HK-2 (cell line): ENCODE data around the gene KCNMB2.
"Not testable (repeated sequence)": the region's sequence is repeated elsewhere in the genome, so short reads cannot be mapped to it uniquely, and the experiment has no call there.

ENCODE experiments used
- DNase-seq: peaks from one replicate; pipeline ENCODE4 v3.0.0-alpha.2; 2018; ENCODE audit not compliant: unreplicated experiment

Gene KCNMB2

GRCh38 chr3:178519701-178520100 is 16.5 kb upstream of the KCNMB2 start:
- DNase-seq, result no peak

DNA sequence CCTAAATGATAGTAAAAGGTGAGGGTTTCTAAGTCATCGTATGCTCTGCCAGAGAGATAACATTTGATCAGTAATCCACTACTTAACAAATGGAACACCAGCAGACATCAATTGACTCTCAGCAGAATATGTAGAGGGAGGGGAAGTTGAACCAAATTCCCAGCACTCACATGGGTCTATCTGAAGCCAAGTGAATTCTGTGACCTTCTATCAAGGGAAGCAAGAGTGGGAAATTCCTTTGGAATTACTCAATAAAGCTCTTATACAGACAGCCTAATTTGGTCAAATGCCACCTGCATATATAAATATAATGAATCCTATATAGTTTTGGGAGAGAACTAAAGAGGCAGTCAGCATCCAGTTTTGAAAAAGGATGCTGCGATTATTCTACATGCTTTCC is 15.8 kb upstream of the KCNMB2 start:
- DNase-seq, result no peak

DNA sequence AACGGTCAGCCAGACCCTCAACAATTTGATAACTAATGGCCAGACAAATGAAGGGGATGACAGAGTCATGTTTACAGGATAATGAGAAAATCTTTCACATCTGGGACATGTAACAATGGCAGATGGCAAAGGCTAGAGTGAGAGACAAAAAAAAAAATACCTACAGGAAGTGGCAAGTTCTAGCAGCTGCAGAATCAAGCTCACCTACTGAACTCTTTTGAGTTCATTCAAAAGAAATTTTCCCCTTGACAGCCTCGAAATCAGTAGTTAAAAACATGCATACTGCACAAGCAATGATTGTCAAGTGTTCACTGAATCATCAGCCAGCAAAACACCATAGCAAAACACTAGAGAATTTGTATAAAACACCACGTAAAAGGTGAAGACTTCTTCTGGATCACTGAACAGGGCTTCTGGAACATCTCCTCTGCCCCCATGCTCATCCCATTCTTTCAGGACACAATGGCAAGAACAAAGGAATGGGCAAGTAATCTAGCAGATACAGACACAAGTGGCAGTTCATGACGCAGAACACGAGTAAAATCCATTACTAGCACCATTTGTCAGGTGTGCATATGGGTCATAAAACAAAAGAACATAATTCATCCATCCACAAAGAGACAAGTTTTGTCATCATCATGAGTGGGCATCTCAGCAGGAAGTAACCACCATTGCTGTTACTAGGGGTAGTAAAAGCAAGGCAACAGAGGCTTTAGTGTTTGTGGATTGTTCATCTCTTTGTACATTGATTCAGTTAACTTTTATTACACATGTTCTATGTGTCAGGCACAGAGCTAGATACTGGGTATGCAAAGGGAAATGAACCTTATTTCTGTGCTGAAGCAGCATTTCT is 13.8 kb upstream of the KCNMB2 start:
- DNase-seq, result no peak

- no peak for DNase-seq
Observed at GRCh38 chr3:178525251-178525650, 11.0 kb upstream of the KCNMB2 start.

GRCh38 chr3:178526291-178526690 is 9.9 kb upstream of the KCNMB2 start:
- no peak for DNase-seq

GRCh38 chr3:178527981-178528380 is 8.3 kb upstream of the KCNMB2 start:
- no peak for DNase-seq

DNA sequence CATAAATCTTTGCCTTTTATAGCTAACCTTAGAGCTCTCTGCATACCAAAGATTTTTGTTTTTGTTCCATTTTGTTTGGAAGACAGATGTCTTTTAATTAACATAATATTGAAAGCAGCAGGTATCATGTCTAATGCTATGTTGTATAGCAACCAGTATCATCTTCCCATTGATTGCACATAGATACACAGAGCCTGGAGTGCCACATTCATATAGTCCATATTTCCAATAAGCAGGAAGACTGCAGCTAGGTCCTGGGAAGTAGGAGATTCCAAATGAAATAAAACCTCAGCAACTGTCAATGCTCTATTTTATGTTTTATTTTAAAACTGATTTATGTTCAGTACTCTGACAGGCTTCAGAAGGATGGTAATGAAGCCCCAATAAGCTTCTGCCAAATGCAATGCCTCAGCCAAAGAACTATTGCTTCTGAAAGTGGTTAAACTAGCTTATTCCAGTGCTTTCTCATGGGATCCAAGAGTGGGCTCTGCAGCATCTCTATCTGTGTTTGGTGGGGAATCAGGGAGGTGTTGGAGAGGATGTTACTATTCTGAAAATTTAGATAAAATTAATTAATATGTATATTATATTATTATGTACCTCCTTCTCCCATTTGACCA is 6.5 kb upstream of the KCNMB2 start:
- no peak for DNase-seq

GRCh38 chr3:178532476-178532875 is 3.8 kb upstream of the KCNMB2 start:
- no peak for DNase-seq

DNA sequence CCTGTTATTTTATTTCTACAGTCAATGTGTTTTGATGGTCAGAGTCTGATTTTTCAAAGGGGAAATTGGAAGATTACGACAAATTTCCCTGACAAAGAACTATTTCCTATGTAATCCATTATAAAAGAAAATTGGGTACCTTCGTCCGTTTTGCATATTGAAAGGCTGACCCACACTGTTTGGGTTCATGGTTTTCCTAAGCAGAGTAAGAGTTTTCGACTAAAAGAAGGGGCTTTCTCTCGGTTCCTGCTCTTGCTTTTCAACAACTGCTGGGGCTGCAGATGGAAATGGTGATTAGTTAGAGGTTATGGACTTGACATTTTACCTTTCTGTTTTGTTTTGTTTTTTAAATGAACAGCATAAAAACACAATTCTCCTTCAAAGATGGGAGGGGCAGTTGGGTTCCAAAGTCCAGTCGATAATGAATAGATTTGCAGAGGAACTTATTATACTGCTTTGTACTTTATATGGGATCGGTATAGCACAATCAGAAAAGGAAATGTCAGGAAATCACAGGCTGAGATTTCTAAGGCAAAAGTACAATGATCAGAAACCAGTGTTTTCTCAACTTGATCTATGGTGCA is 978 bp downstream of the KCNMB2 start:
- no peak for DNase-seq

GRCh38 chr3:178538056-178538455 is 1.8 kb downstream of the KCNMB2 start:
- DNase-seq, result no peak

DNA sequence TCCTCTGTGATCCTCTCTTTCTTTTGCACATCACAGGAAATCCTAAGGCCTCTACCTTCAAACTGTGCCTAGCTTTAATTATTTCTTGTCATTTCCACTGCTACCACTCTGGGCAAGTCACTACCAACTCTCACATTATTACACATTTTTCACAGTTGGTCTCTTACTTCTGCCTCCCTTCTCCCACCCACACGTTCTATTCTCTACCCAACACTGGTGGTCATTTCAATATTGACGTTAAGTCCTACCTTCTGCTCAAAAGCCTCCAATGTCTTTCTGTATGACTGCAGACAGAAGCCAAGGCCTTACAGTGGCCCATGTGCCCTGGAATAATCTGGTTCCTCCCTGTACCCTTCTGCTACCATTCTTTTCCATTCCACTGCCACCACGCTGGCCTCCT is 3.9 kb downstream of the KCNMB2 start:
- no peak for DNase-seq

GRCh38 chr3:178545337-178545736 is 9.1 kb downstream of the KCNMB2 start:
- DNase-seq, result no peak

DNA sequence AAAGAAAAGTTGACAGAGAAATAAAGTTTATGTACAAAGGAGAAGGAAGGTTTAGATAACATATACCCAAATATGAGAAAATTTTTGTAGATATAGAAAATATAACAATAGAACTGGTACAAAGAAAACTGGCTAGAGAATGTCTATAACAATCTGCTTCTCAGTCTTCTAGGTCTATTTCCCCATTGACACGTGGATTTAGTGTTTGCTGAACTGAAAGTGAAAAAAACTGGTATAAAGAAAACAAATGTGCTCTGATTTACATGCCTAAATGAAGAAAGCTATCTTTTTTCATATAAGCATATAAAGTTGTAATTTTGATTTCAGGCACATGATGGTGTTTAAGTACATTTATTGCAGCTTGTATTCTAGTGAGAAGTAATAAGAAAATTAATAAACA is 9.8 kb downstream of the KCNMB2 start:
- DNase-seq, result no peak

- DNase-seq, result not testable (repeated sequence)
Observed at GRCh38 chr3:178549426-178549825, 13.2 kb downstream of the KCNMB2 start.

- no peak for DNase-seq
Observed at GRCh38 chr3:178551916-178552321, 15.7 kb downstream of the KCNMB2 start.

DNA sequence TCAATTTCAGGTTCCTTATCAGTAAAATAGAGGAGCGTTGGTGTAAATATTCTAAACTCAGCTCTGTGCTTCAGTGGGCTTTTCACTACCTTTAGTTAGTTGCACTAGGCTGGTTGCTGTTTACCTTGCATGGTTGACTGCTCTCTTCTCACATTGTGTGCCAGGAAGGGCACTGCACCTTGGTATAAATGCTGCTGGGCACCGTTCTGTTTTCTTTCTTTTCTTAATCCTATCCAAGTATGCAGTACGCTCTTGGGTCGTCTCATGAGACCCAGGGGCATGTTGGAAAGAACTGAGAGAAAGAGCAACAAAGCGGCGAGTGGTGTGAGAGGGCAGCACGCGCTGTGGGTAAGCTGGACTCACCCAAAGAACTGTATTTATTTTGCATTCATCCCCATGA is 22.4 kb downstream of the KCNMB2 start:
- no peak for DNase-seq

- DNase-seq, result no peak
Observed at GRCh38 chr3:178560759-178561158, 24.5 kb downstream of the KCNMB2 start.

GRCh38 chr3:178561239-178561638 is 25.0 kb downstream of the KCNMB2 start:
- no peak for DNase-seq

DNA sequence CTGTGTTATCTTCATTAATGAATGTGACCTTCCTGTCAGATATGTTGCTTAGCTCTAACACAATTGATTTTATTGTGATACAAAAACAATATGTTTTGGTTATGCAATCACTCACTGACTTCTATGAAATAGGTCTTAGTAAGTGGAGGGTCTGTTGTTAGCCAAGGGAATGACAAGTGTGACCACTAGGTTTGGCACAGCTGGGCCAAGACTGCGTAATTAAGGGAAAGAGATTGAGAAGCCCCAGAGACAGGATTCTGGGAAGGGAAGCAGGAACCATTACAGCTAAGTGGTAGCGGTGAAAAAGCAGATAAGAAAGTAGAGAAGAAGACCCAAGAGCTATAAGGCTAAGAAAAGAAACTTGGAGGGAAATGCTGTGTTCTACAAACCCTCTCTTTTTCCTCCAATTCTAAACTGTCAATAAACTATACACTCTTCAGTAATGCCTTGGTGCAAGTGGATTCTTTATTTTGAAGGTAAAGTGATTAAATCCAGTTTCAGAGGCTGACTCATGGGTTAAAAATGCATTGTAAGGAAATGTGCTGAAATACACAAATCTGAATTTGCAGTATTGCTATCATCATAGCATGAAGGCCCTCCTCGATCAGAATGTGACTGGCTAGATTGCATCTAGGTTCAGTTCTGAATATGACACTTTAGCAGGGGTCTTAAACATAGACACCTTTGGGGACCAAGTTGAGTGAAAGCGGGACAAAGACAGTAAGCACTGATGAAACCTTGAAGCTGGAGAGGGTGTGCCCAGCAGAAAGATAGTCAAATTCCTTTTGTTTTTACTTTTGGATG is 26.1 kb downstream of the KCNMB2 start:
- DNase-seq, result no peak

- DNase-seq, result no peak
Observed at GRCh38 chr3:178562947-178563232, 26.7 kb downstream of the KCNMB2 start.

GRCh38 chr3:178567611-178568010 is 31.4 kb downstream of the KCNMB2 start:
- no peak for DNase-seq

- no peak for DNase-seq
Observed at GRCh38 chr3:178568155-178568731, 32.0 kb downstream of the KCNMB2 start.
